GM03348 (cell line): ENCODE data around the gene SFSWAP.
A peak's percentile ranks its signal among the peaks of the same experiment; 100 is the strongest.

Experiments used
- DNase-seq: peaks from one replicate; pipeline ENCODE4 v3.0.0; 2012; ENCODE audit warnings: low spot score

Gene SFSWAP

GRCh38 chr12:131816495-131816894, 105.6 kb downstream of the SFSWAP start:
- DNase-seq, result no peak

GRCh38 chr12:131817241-131817640, 106.4 kb downstream of the SFSWAP start:
- DNase-seq, result no peak

GRCh38 chr12:131818821-131819585, 108.1 kb downstream of the SFSWAP start:
- DNase-seq, result no peak

- no peak for DNase-seq
These were observed 113.6 kb downstream of the SFSWAP start for GRCh38 chr12:131824450-131824849.

GRCh38 chr12:131825146-131825892, 114.4 kb downstream of the SFSWAP start:
- peak; percentile 74 for DNase-seq

GRCh38 chr12:131826097-131826928, 115.4 kb downstream of the SFSWAP start:
- DNase-seq, result no peak

GRCh38 chr12:131827961-131828534, 117.2 kb downstream of the SFSWAP start, which contains the start of gene MMP17:
MMP17 (plus strand) TSS chr12:131828393; CDS start chr12:131828495, 102 bp downstream.
- peak; percentile 92 for DNase-seq

- DNase-seq, result peak; percentile 50
These were observed 117.9 kb downstream of the SFSWAP start for GRCh38 chr12:131828671-131829355.

- peak; percentile 59 for DNase-seq
These were observed 118.5 kb downstream of the SFSWAP start for GRCh38 chr12:131829356-131829747.

GRCh38 chr12:131829791-131830334, 119.0 kb downstream of the SFSWAP start:
- DNase-seq, result peak; percentile 26

GRCh38 chr12:131830335-131830913, 119.5 kb downstream of the SFSWAP start:
- peak; percentile 96 for DNase-seq

GRCh38 chr12:131830914-131831571, 120.2 kb downstream of the SFSWAP start:
- DNase-seq, result no peak

GRCh38 chr12:131831635-131832041, 120.7 kb downstream of the SFSWAP start:
- DNase-seq, result peak; percentile 93

GRCh38 chr12:131832321-131833231, 121.7 kb downstream of the SFSWAP start:
- DNase-seq, result peak; percentile 95

GRCh38 chr12:131833288-131833895, 122.5 kb downstream of the SFSWAP start:
- no peak for DNase-seq

- DNase-seq, result no peak
These were observed 123.2 kb downstream of the SFSWAP start for GRCh38 chr12:131833896-131834641.

- no peak for DNase-seq
These were observed 124.1 kb downstream of the SFSWAP start for GRCh38 chr12:131834798-131835615.
